ENCODE results near the gene SUGCT. TPM values are rescaled to one million over a fixed set of nuclear protein-coding genes. Genes with fewer than 3 reads are reported as not detected.

SUGCT gene
- total RNA-seq, 1 experiment from 2014 or later = 5.4 TPM

GRCh38 chr7:40380111-40380510, 245.3 kb downstream of the SUGCT start:
- Histone ChIP-seq H3K79me1 (ENCODE audit: insufficient read depth, low read depth, low read length, poor library complexity, severe bottlenecking) (no peaks in the 10 kb centered on the region), H3K4me1 (ENCODE audit: insufficient read depth, low read length) (no peaks in the 10 kb centered on the region), H4K5ac (ENCODE audit: insufficient read length, low read depth, low read length) (no peak overlapping the region), H3K27ac (ENCODE audit: insufficient read length, low read depth, low read length) (no peak overlapping the region), H3K4me2 (ENCODE audit: insufficient read depth, insufficient read length, low read length) (no peak overlapping the region), H2AFZ (ENCODE audit: low read length) (no peak overlapping the region), H2BK15ac (ENCODE audit: low read depth, low read length) (no peak overlapping the region), H2BK120ac (ENCODE audit: low read depth, low read length, poor library complexity, severe bottlenecking) (no peak overlapping the region), H4K8ac (replicated peaks; ENCODE audit: insufficient read length, low read depth, low read length) (no peak overlapping the region), H3K4ac (ENCODE audit: low read depth, low read length) (no peak overlapping the region), H3T11ph (ENCODE audit: low read length) (no peak overlapping the region), H3K27me3 (ENCODE audit: insufficient read depth, low read length) (no peaks in the 10 kb centered on the region), H3K9ac (ENCODE audit: extremely low read depth, insufficient read length, low read length) (no peak overlapping the region), H3K9me3 (ENCODE audit: control insufficient read depth, low read depth, low read length) (no peaks in the 10 kb centered on the region), H3K23me2 (ENCODE audit: insufficient read length, low read depth, low read length, poor library complexity, severe bottlenecking) (no peaks in the 10 kb centered on the region), H2BK5ac (ENCODE audit: insufficient read length, low read length) (no peak overlapping the region), H3K79me2 (ENCODE audit: insufficient read depth, low read length) (no peaks in the 10 kb centered on the region), H3K18ac (ENCODE audit: insufficient read length, low read depth, low read length) (no peak overlapping the region), H3K56ac (ENCODE audit: insufficient read length, low read depth, low read length) (no peak overlapping the region), H3K14ac (ENCODE audit: insufficient read depth, low read length) (no peak overlapping the region), H4K91ac (ENCODE audit: insufficient read length, low read depth, low read length) (no peak overlapping the region), H2AK5ac (ENCODE audit: insufficient read length, low read length) (no peak overlapping the region), H3K23ac (ENCODE audit: insufficient read length, low read depth, low read length) (no peak overlapping the region), H2BK20ac (ENCODE audit: low read depth, low read length, poor library complexity, severe bottlenecking) (no peak overlapping the region), H2BK12ac (ENCODE audit: insufficient read length, low read depth, low read length) (no peak overlapping the region), H4K20me1 (ENCODE audit: control insufficient read depth, insufficient read depth, insufficient read length) (no peaks in the 10 kb centered on the region)
- DNase-seq = no peak
- Mint-ChIP-seq H3K36me3 (ENCODE audit: insufficient read depth in 1 of 3, low read depth in 3 of 3) (peaks cover 0 to 10% (median 2%) of the 10 kb centered on the region in 3 experiments; a peak in 3 of 7 replicates), H3K4me1 (no peaks in the 10 kb centered on the region), H3K27ac (no peak overlapping the region), H3K4me3 (no peak overlapping the region), H3K9me3 (peaks cover 6 to 10% of the 10 kb centered on the region in 2 experiments; a peak in 4 of 5 replicates), H3K27me3 (ENCODE audit: low read depth) (no peaks in the 10 kb centered on the region)
- no peak for TF ChIP-seq CTCF (conservative IDR thresholded peaks at IDR 0.05)
- no CpG with 5 or more reads among the region's 4 CpGs for WGBS (ENCODE audit: extremely low coverage, insufficient read length, low lambda C conversion rate)
